SU-DHL-6 (cell line): ENCODE data around the gene FOXP3.

Experiments used
- H2AFZ ChIP-seq: fragments of 200-600 bp; sonication (generic); 2 replicates; pipeline ENCODE4 v1.6.1; 2014; ENCODE audit warnings: low read depth, mild to moderate bottlenecking, moderate library complexity, mixed read lengths, antibody characterized with exemption, low read length; ENCODE audit not compliant: severe bottlenecking
- H3F3A ChIP-seq: fragments of 200-600 bp; shearing (Covaris generic); 2 replicates; pipeline ENCODE4 v1.6.0; 2016; ENCODE audit warnings: antibody characterized with exemption, mild to moderate bottlenecking; ENCODE audit not compliant: insufficient read depth
- H3K27ac ChIP-seq: fragments of 200-600 bp; sonication (generic); 2 replicates; pipeline ENCODE4 v1.5.1; 2016; ENCODE audit warnings: low read depth, mild to moderate bottlenecking, low read length, moderate library complexity, mixed read lengths
- H3K27me3 ChIP-seq: fragments of 200-600 bp; sonication (generic), shearing (Covaris generic); 2 replicates; pipeline ENCODE4 v1.6.0; 2014; ENCODE audit warnings: mild to moderate bottlenecking, low read length
- H3K36me3 ChIP-seq: fragments of 200-600 bp; sonication (generic); 2 replicates; pipeline ENCODE4 v1.6.1; 2014; ENCODE audit warnings: mild to moderate bottlenecking, low read length, mixed read lengths
- H3K4me2 ChIP-seq: fragments of 300-600, 200-600 bp; shearing (Covaris generic), sonication (generic); 2 replicates; pipeline ENCODE4 v1.6.0; 2014; ENCODE audit warnings: low read length, low read depth, mild to moderate bottlenecking; ENCODE audit not compliant: poor library complexity, severe bottlenecking
- H3K4me3 ChIP-seq: fragments of 200-600 bp; sonication (generic); 2 replicates; pipeline ENCODE4 v1.5.1; 2014; ENCODE audit warnings: antibody characterized with exemption, low read length, mild to moderate bottlenecking, mixed read lengths; ENCODE audit not compliant: insufficient read depth, poor library complexity, severe bottlenecking
- H3K79me2 ChIP-seq: fragments of 200-600 bp; sonication (generic); 2 replicates; pipeline ENCODE4 v1.6.1; 2014; ENCODE audit warnings: mild to moderate bottlenecking, low read length, moderate library complexity; ENCODE audit not compliant: insufficient read depth
- H3K9ac ChIP-seq: fragments of 200-600 bp; sonication (generic); 2 replicates; pipeline ENCODE4 v1.7.0; 2014; ENCODE audit warnings: mild to moderate bottlenecking, low read length
- H3K9me2 ChIP-seq: fragments of 200-600 bp; sonication (generic); replicated peaks from 2 replicates; pipeline ENCODE4 v1.6.1; 2014; ENCODE audit warnings: low read length; ENCODE audit not compliant: insufficient read depth
- H3K9me3 ChIP-seq: fragments of 200-600 bp; sonication (generic); 2 replicates; pipeline ENCODE4 v1.6.1; 2014; ENCODE audit warnings: low read length, mixed read lengths; ENCODE audit not compliant: insufficient read depth
- H4K20me1 ChIP-seq: fragments of 200-600 bp; sonication (generic); 2 replicates; pipeline ENCODE4 v1.6.1; 2014; ENCODE audit warnings: low read depth, mild to moderate bottlenecking, antibody characterized with exemption, low read length, moderate library complexity, mixed read lengths
- EZH2phosphoT487 ChIP-seq: fragments of 200-600 bp; sonication (generic), shearing (Covaris generic); conservative IDR thresholded peaks from 2 replicates; pipeline ENCODE4 v1.6.1; 2018; ENCODE audit warnings: mild to moderate bottlenecking, antibody characterized with exemption, low read length, moderate library complexity, mixed read lengths
- TF ChIP-seq, protein P1 (sequence below): fragments of 200-600 bp; sonication (generic); IDR thresholded peaks from one replicate; pipeline ENCODE4 v1.5.1; 2017; ENCODE audit warnings: antibody characterized with exemption, mild to moderate bottlenecking, low read length, moderate library complexity; ENCODE audit not compliant: insufficient read depth, poor library complexity, severe bottlenecking

Gene FOXP3

GRCh38 chrX:49246541-49246940 lies 18.0 kb downstream of the FOXP3 start:
- Histone ChIP-seq H3K9me3 (no peaks in the 10 kb centered on the region), H3K9me2 (no peaks in the 10 kb centered on the region), H3K79me2 (no peaks in the 10 kb centered on the region), H3F3A (no peaks in the 10 kb centered on the region), H2AFZ (no peak overlapping the region), H3K9ac (no peak overlapping the region), H3K36me3 (no peaks in the 10 kb centered on the region), H3K27me3 (no peaks in the 10 kb centered on the region), H3K4me3 (no peak overlapping the region), H4K20me1 (no peaks in the 10 kb centered on the region), H3K4me2 (no peak overlapping the region), H3K27ac (no peak overlapping the region)
- no peak for TF ChIP-seq EZH2phosphoT487
- TF ChIP-seq, protein P1, sequence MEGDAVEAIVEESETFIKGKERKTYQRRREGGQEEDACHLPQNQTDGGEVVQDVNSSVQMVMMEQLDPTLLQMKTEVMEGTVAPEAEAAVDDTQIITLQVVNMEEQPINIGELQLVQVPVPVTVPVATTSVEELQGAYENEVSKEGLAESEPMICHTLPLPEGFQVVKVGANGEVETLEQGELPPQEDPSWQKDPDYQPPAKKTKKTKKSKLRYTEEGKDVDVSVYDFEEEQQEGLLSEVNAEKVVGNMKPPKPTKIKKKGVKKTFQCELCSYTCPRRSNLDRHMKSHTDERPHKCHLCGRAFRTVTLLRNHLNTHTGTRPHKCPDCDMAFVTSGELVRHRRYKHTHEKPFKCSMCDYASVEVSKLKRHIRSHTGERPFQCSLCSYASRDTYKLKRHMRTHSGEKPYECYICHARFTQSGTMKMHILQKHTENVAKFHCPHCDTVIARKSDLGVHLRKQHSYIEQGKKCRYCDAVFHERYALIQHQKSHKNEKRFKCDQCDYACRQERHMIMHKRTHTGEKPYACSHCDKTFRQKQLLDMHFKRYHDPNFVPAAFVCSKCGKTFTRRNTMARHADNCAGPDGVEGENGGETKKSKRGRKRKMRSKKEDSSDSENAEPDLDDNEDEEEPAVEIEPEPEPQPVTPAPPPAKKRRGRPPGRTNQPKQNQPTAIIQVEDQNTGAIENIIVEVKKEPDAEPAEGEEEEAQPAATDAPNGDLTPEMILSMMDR = no peak

DNA sequence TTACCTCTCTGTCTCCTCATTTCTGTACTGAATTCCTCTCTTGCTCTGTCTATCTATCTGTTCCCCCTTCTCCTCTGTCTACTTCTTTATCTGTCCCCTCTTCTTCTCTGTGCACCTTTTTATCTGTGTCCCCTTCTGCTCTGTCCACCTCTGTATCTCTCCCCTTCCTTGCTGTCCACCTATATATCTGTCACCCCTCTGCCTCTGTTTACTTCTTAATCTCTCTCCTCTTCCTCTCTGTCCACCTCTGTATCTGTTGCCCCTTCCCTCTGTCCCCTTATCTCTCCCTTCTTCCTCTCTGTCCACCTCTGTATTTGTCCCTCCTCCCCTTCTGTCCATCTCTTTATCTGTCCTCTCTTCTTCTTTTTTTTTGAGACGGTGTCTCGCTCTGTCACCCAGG lies 20.3 kb downstream of the FOXP3 start:
- Histone ChIP-seq H3K36me3 (no peaks in the 10 kb centered on the region), H3K4me3 (no peak overlapping the region), H3K27ac (no peak overlapping the region), H3K9me3 (no peaks in the 10 kb centered on the region), H3K4me2 (no peak overlapping the region), H3K27me3 (no peaks in the 10 kb centered on the region), H2AFZ (no peak overlapping the region), H3K9ac (no peak overlapping the region), H4K20me1 (no peaks in the 10 kb centered on the region), H3F3A (no peaks in the 10 kb centered on the region), H3K9me2 (no peaks in the 10 kb centered on the region), H3K79me2 (no peaks in the 10 kb centered on the region)
- TF ChIP-seq EZH2phosphoT487 = no peak
- TF ChIP-seq, protein P1 = no peak

GRCh38 chrX:49243166-49243565 lies 21.3 kb downstream of the FOXP3 start:
- Histone ChIP-seq H3K9me2 (no peaks in the 10 kb centered on the region), H3K27me3 (no peaks in the 10 kb centered on the region), H3K9me3 (no peaks in the 10 kb centered on the region), H3K36me3 (no peaks in the 10 kb centered on the region), H3K4me2 (no peak overlapping the region), H3K79me2 (no peaks in the 10 kb centered on the region), H4K20me1 (no peaks in the 10 kb centered on the region), H3K4me3 (no peak overlapping the region), H2AFZ (no peak overlapping the region), H3K27ac (no peak overlapping the region), H3K9ac (no peak overlapping the region), H3F3A (no peaks in the 10 kb centered on the region)
- TF ChIP-seq, protein P1 = no peak
- TF ChIP-seq EZH2phosphoT487 = no peak
